Cardiac fibroblast (primary cell): ENCODE measurements around the gene CYFIP1.

Source experiments
- DNase-seq, 2 donors: peaks; one replicate each; pipeline versions ENCODE4 v3.0.0 to v3.0.0-alpha.2; 2010; ENCODE audit warnings: low read depth in 2 of 2
- H3K4me3 ChIP-seq, 2 donors: replicated peaks in 1 of 2; 1 replicate in 1 of 2; 2 replicates in 1 of 2; pipeline ENCODE4 v1.5.1; 2011; ENCODE audit warnings: low read depth in 2 of 2, low read length in 2 of 2, mild to moderate bottlenecking in 2 of 2, moderate library complexity in 1 of 2
- CTCF ChIP-seq: IDR thresholded peaks from one replicate; pipeline ENCODE4 v1.5.1; 2011; ENCODE audit warnings: low read depth, mild to moderate bottlenecking, low read length, inconsistent platforms

CYFIP1 gene

GRCh38 chr15:22880981-22881738 is 99.0 kb downstream of the CYFIP1 start:
- DNase-seq = no peak
- no peak for TF ChIP-seq CTCF
- no peak overlapping the region for H3K4me3 ChIP-seq

- no peak overlapping the region for H3K4me3 ChIP-seq
- no peak for TF ChIP-seq CTCF
- no peak for DNase-seq
Measured at GRCh38 chr15:22880068-22880980, 99.8 kb downstream of the CYFIP1 start.

- TF ChIP-seq CTCF = no peak
Measured at GRCh38 chr15:22878103-22878502, 102.1 kb downstream of the CYFIP1 start.

GRCh38 chr15:22877607-22878006 is 102.6 kb downstream of the CYFIP1 start:
- H3K4me3 ChIP-seq = no peak overlapping the region
- DNase-seq = no peak
- TF ChIP-seq CTCF = no peak

More at GRCh38 chr15:22878103-22878502, 102.1 kb downstream of the CYFIP1 start:
- no peak overlapping the region for H3K4me3 ChIP-seq
- DNase-seq = no peak

GRCh38 chr15:22877117-22877516 is 103.1 kb downstream of the CYFIP1 start:
- DNase-seq = no peak
- TF ChIP-seq CTCF = no peak

GRCh38 chr15:22874966-22875365 is 105.2 kb downstream of the CYFIP1 start:
- TF ChIP-seq CTCF = no peak
- DNase-seq = no peak
- no peak overlapping the region for H3K4me3 ChIP-seq

More at GRCh38 chr15:22877117-22877516, 103.1 kb downstream of the CYFIP1 start:
- no peak overlapping the region for H3K4me3 ChIP-seq
